ENCODE data around the gene FOSL2. TPM values are rescaled to one million over a fixed set of nuclear protein-coding genes. Genes with fewer than 3 reads are reported as not detected.
A peak's percentile ranks its signal among the peaks of the same experiment; 100 is the strongest.

The FOSL2 gene
- polyA plus RNA-seq, 1 donor (not counting 4 experiments of a cell fraction or from before 2014, with no cell fraction given), result 24.1 TPM

DNA sequence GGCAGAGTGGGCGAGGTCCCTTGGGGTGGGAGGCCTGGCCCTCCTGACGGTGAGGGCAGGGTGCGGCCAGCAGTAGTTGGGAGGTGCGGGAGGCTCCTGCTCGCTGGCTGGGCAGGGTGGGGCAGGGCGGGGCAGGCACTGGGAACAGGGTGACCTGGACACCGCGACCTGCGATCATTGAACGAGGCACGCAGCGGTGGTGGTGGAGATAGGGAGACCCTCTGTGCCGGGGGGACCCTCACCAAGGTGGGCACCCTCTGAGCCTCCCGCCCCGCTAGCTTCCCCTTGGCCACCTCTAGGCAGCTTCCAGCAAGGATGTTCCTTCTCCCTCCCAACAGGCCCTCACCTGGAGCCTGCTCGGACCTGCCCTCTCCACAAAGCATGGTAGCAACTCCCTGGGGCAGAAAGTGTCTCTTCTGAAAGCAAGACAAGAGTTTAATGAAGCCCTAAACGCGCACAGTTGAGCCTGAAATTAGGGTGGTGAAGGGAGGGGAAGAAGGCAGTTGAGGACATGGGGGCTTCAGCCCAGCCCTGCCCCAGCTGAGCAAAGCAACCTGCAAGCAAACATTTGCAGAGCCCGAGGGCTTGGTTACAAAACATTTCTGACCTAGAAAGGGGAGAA is 15.4 kb upstream of the FOSL2 start:
- Histone ChIP-seq H3K9me3 (ENCODE audit: control insufficient read depth, low read depth, low read length) (no peaks in the 10 kb centered on the region), H3K79me2 (ENCODE audit: control insufficient read depth, insufficient read depth, low read length) (no peaks in the 10 kb centered on the region), H3K4me2 (ENCODE audit: control insufficient read depth, extremely low read depth, insufficient read depth, low read depth, low read length) (peak overlapping the region; percentile 94), H3K27ac (ENCODE audit: control insufficient read depth, insufficient read depth, low read length) (peak overlapping the region; percentile 93), H3K4me3 (ENCODE audit: control insufficient read depth in 2 of 3, extremely low read depth in 1 of 3, insufficient read depth in 2 of 3, low read depth in 1 of 3, low read length in 3 of 3) (peak overlapping the region; percentile 2 to 66 (median 51)), H3K4me1 (ENCODE audit: control insufficient read depth, extremely low read depth, insufficient read depth, low read length) (peaks cover 27% of the 10 kb centered on the region), H3K9ac (ENCODE audit: control insufficient read depth, extremely low read depth, insufficient read depth, low read length) (peak overlapping the region; percentile 77), H3K27me3 (ENCODE audit: control insufficient read depth, extremely low read depth, insufficient read depth, low read length) (no peaks in the 10 kb centered on the region), H3K9me1 (ENCODE audit: control insufficient read depth, extremely low read depth, insufficient read depth, low read length) (no peaks in the 10 kb centered on the region), H2AFZ (ENCODE audit: control insufficient read depth, low read length) (peak overlapping the region; percentile 54), H4K20me1 (ENCODE audit: control insufficient read depth, extremely low read depth, insufficient read depth, low read length) (no peaks in the 10 kb centered on the region), H3K36me3 (ENCODE audit: control insufficient read depth in 2 of 2, extremely low read depth in 1 of 2, insufficient read depth in 2 of 2, low read length in 2 of 2) (no peaks in the 10 kb centered on the region)
- dilution Hi-C loops (cut with MboI; ENCODE audit: extremely low pct_ligation_motif_present, low sequenced_read_pairs), result no loop called here
- DNase-seq (ENCODE audit: low read depth, low spot score) (no peak), FAIRE-seq (peak; percentile 51)
- TF ChIP-seq EZH2 (IDR thresholded peaks at IDR 0.05; ENCODE audit: low read length) (no peak), CTCF (optimal IDR thresholded peaks at IDR 0.05 in 1 of 3, IDR thresholded peaks at IDR 0.05 in 1 of 3, conservative IDR thresholded peaks at IDR 0.05 in 1 of 3; ENCODE audit: extremely low read depth in 1 of 3, insufficient read depth in 2 of 3, low read length in 3 of 3) (no peak)

DNA sequence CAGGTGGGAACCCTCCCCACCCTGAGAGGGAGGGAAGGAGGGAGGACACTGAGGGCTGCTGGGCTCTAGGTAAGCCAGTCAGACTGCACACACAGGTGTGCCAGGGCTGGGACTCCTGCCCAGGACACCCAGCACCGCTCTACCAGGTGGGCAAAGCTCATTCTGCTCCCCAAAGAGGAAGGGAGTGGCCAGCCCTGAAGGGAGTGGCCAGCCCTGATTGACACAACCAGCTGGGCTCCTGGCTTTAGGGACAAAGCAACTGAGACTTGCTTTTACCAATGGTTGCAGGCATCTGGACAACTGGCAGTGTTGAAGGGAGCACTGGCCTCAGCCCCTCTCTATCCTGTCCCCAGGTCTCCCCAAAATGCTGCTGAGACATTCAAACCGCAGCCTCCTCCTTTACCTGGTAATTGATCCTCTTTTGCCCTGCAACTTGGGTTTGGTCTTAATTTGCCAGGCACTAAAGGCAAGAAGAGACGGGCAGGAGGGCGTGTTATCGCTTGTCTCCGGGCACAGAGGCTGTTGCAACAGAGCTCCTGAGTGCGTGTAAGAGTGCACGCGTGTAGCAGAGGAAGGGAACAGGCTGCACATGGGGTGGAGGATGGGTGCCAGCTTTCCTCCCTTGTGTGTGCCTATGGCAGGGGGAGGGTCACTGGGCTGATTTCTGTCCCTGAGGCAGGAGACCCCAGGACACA is 14.5 kb upstream of the FOSL2 start:
- dilution Hi-C loops (cut with MboI; ENCODE audit: extremely low pct_ligation_motif_present, low sequenced_read_pairs), result no loop called here
- Histone ChIP-seq H3K79me2 (ENCODE audit: control insufficient read depth, insufficient read depth, low read length) (no peaks in the 10 kb centered on the region), H3K36me3 (ENCODE audit: control insufficient read depth in 2 of 2, extremely low read depth in 1 of 2, insufficient read depth in 2 of 2, low read length in 2 of 2) (no peaks in the 10 kb centered on the region), H3K27ac (ENCODE audit: control insufficient read depth, insufficient read depth, low read length) (peak overlapping the region; percentile 93), H4K20me1 (ENCODE audit: control insufficient read depth, extremely low read depth, insufficient read depth, low read length) (no peaks in the 10 kb centered on the region), H3K9me1 (ENCODE audit: control insufficient read depth, extremely low read depth, insufficient read depth, low read length) (no peaks in the 10 kb centered on the region), H3K27me3 (ENCODE audit: control insufficient read depth, extremely low read depth, insufficient read depth, low read length) (no peaks in the 10 kb centered on the region), H3K4me2 (ENCODE audit: control insufficient read depth, extremely low read depth, insufficient read depth, low read depth, low read length) (peak overlapping the region; percentile 94), H2AFZ (ENCODE audit: control insufficient read depth, low read length) (peak overlapping the region; percentile 54), H3K9me3 (ENCODE audit: control insufficient read depth, low read depth, low read length) (no peaks in the 10 kb centered on the region), H3K4me3 (ENCODE audit: control insufficient read depth in 2 of 3, extremely low read depth in 1 of 3, insufficient read depth in 2 of 3, low read depth in 1 of 3, low read length in 3 of 3) (peak overlapping the region; percentile 2 to 66 (median 51)), H3K4me1 (ENCODE audit: control insufficient read depth, extremely low read depth, insufficient read depth, low read length) (peaks cover 27% of the 10 kb centered on the region), H3K9ac (ENCODE audit: control insufficient read depth, extremely low read depth, insufficient read depth, low read length) (peak overlapping the region; percentile 77)
- no peak for TF ChIP-seq CTCF (optimal IDR thresholded peaks at IDR 0.05 in 1 of 3, IDR thresholded peaks at IDR 0.05 in 1 of 3, conservative IDR thresholded peaks at IDR 0.05 in 1 of 3; ENCODE audit: extremely low read depth in 1 of 3, insufficient read depth in 2 of 3, low read length in 3 of 3)
- no peak for TF ChIP-seq EZH2 (IDR thresholded peaks at IDR 0.05; ENCODE audit: low read length)
- FAIRE-seq (peak; percentile 96), DNase-seq (ENCODE audit: low read depth, low spot score) (peak; percentile 73)
